Stimulated activated CD4-positive, alpha-beta T cell treated with anti-CD3 and anti-CD28 coated beads, TNF-alpha, amount 100 ng/mL, for 24 hours (primary cell): Measurements from ENCODE around the gene SIX1.

ENCODE experiments used
- DNase-seq, 3 experiments: peaks; one replicate each; pipeline ENCODE4 v3.0.0-alpha.2; 2020; ENCODE audit warnings: low read depth in 3 of 3

SIX1 gene

DNA sequence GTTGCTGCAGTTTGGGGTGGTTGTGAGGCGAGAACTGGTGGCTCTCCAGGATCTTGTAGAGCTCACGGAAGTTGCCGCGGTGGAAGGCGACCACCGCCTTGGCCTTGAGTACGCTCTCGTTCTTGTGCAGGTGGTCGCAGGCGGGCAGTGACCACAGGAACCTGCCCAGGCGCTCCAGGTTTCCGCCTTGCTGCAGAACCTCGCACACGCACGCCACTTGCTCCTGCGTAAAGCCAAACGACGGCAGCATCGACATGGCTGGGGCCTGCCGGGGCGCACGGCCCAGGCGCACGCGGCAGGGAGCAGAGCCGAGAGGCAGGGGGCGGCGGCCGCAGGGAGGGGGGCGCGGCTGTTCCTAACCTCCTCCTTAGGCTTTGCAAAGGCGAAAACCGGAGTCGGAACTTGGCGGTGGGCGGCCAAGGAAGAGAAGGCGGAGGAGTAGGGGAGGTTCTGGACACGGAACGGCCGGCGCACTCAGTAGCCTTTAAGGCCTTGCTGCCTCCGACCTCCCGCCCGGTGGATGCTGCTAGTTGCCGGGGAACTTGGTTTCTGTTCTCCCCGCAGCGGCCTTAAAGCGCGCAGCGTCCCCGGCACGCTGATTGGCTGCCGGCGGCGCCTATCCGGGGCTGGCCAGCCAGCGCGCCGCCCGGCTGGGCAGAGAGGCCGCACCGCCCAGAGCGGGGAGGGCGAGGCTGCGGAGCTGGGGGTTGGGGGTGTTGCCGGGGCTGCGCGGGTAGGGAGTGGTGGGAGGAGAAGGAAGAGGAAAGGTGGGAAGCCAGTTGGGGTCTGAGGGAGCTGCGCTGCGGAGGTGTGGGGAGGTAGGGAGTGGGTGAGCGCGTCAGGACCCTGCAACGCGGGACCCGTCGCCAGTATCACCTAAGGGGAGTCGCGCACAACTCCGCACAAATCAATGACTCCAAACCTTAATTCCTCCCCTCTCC lies at the start of gene SIX1:
SIX1 (minus strand) TSS at position 544 of the 941 bp plus-strand sequence; CDS start at position 256, 288 bp downstream.
- no peak for DNase-seq

DNA sequence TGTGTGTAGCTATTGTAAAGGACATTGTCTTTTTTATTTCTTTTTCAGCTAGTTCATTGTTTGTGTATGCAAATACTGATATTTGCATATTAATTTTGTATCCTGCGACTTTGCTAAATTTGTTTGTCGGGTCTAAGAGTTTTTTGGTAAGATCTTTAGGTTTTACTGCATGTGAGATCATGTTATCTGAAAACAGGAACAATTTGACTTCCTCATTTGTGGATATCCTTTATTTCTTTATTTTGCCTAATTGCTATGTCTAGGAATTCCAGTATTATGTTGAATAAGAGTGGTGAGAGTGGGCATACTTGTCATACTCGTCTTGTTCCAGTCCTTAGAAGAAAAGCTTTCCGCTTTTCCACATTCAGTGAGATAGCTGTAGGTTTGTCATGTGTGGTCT lies 46.0 kb upstream of the SIX1 start:
- no peak for DNase-seq

DNA sequence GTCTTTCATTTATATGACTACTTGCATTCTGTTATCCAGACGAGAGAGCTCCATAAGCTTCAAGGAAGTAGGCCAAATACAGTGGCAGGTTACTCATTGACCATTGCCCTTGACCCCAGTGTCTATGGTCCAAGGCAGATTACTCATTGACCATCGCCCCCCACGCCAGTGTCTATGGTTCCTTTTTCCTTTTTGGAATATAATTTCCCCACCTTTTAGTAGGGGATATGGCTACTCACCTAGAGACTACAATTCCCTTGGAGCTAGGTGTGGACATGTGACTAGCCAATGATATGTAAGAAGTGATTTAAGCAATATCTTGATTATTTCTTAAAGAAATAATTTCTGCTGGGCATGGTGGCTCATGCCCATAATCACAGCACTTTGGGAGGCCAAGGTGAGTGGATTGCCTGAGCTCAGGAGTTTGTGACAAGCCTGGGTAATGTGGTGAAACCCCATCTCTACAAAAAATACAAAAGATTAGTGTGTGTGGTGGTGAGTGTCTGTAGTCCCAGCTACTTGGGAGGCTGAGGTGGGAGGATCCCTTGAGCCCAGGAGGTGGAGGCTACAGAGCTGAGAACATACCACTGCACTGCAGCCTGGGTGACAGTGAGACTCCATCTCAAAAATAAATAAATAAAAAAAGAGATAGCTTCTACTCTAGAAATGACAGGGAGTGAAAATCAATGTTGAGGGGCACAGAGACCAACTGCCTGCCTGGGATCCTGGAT lies 42.3 kb upstream of the SIX1 start:
- DNase-seq = no peak

DNA sequence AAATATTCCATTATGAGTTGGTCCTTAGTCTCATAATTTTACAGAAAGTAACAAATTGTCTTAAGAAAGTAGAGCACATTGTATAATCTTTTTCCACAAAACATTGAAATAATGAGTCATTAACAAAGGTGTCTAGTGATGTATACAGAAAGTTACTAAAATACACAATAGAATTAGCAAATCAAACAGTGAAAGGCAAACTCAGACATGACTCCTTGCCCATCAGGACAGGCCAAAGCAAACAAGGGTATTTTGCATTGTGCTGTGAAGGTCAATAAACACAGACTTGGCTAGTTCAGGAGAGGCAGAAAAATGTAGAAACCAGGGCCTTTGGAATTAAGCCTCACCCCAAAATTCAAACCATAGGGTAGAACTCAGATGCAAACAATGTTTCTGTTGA lies 37.6 kb upstream of the SIX1 start:
- no peak for DNase-seq

DNA sequence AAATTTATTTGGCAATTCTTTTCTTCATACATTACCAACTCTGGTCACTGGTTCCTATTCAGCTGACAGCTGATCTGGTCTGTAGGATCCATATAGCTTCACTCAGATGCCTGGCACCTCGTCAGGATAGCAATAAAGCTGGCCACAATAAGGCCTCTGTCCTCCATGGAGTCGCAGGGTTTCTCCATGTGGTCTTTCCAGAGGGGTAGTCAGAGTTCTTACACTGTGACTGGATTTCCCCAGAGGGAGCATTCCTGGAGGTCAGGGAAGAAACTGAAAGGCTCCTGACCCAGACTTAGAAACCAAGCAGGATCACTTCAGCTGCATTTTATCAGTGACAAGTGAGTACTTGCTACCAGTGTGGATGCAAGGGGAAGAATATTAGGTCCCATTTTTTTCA lies 34.9 kb upstream of the SIX1 start:
- no peak for DNase-seq

DNA sequence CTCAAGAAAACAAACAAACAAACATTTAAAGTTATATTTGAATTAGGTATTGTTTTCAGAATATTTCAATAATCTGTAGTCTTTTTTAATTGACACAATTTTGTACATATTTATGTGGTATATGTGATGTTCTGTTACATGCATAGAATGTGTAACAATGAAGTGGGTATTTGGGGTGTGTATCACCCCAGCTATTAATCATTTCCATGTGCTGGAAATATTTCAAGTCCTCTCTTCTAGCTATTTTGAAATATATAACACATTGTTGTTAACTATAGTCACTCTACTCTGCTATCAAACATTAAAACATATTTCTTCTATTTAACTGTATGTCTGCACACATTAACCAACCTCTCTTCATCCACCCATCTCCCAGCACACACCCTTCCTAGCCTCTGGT lies 32.0 kb upstream of the SIX1 start:
- DNase-seq = no peak

DNA sequence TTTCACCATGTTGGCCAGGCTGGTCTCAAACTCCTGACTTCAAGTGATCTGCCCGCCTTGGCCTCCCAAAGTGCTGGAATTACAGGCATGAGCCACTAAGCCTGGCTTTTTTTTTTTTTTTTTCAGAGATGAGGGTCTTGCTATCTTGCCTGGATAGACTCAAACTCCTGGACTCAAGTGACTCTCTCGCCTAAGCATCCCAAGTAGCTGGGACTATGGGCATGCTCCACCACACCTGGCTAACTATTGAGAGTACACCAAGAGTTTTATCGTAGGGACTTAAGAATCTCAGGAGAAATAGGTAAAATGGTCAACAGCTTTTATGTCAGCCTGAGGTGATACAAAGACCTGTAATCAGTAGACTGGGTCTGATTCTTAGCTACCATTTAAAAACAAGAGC lies 31.2 kb upstream of the SIX1 start:
- no peak for DNase-seq

DNA sequence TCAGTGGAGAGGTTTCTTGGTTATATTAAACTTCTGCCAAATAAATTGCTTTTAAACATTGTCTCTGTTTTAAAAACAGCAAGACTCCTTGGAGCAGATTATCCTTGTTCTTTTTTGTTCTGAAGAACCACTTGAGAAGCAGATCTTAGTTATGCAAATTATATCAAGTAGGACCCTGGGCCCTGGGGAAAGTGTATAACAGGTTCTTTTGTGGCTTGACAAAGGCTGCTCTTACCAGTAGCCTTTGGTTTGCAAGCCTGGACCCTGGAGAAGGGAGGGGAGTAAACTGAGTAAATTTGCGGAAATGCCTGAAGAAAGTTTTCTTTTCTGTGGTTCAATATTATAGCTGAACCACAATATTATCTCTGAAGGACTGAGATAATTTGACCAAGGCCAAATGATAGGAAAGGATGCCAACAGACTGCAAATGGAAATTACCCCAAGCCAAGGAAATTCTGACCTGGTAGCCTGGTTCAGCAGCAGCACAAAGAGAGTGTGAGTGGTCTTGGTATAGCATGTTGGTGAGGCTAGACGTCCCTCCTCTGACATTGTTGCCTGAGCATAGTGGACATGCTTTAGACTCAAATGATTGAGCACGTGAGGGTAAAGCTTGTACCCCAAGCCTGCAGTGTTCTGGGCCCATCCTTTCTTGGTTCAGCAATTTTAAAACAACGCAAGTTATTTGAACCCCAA lies 30.4 kb upstream of the SIX1 start:
- no peak for DNase-seq

DNA sequence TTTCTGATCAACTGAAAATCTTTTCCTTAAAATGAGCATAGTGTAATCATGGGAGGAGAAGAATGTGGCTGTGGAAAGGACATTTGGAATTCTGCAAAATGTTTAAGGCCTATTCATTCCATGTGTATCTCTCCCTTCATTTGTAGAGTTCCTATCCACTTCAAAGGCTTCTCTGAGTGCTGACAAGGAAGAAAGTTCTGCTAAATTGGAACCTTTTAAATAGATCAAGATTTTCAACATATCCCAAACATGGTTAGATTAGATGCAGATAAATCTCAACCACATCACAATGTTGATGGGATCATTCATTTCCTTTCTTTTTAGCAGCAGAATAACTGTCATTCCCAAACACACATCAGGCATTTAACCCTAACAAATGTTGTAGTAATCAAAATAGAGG lies 28.4 kb upstream of the SIX1 start:
- no peak for DNase-seq

DNA sequence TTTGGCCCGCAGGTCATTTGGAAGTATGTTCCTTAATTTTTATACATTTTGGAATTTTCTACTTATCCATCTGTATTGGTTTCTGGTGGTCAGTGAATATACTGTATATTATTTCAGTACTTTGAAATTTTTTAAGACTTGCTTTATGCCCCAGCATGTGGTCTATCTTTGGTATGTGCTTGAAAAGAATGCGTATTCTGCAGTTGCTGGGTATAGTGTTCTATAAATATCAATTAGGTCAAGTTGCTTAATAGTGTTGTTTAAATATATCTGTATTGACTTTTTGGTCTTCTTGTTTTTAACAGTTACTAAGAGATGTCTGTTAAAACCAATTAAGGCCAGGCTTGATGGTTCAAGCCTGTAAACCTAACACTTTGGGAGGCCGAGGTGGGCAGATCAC lies 21.7 kb upstream of the SIX1 start:
- no peak for DNase-seq

DNA sequence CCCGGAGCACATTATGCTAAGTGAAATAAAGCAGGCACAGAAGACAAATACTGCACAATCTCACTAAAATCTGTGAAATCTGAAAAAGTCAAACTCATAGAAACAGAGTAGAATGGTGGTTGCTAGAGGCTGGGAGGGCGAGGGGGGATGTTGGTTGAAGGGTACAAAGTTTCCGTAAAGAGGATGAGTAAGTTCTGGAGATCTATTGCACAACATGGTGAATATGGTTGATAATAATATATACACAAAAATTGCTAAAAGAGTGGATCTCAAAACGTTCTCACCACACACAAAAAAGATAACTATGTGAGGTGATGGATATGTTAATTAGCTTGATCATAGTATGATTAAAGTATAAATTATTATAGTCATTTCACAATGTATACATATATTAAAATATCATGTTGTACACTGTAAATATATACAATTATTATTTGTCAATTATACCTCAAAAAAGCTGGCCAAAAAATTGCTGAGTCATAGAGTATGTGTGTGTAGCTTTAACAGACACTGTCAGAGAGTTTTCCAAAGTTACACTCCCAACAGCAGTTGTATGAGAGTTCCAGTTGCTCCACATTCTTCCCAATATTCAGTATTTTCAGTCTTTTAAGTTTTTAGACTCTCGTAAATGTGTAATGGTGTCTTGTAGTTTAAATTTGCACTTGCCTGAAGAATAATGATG lies 19.3 kb upstream of the SIX1 start:
- no peak for DNase-seq

DNA sequence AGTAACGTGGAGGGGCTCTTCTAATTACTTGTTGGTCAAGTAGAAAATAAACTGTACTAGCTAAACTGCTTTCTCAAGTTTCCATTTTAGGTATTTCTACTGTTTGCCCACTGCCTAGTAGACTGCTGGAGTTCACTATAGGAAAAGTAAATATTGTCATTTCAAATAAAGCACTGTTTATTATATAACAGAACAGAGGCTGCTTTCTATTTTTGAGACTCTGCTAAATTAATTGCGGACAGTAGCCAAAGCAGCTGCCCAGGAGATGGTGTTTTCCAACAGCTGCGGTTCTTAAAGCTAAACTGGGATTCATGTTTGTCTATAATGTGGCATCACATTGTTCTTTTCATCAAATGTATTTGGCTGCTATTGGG lies 15.9 kb upstream of the SIX1 start:
- DNase-seq = no peak

DNA sequence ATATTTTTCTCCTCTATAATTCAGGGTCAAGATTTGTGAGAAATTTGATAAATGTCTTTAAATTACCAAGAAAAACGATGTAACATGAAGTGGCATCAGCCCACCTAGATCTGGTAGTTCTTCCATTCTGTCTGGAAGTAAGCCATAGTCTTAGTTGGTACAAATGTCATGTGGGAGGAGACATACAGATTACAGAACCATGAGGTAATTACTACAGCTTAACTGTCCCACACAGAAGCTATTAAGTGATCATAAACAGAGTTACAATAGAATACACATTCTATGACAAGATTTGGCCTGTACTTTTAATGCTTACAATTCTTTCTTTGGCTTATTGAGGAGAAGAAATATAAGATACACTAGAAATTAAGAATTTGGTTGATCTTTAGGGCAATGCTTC lies 13.7 kb upstream of the SIX1 start:
- no peak for DNase-seq

DNA sequence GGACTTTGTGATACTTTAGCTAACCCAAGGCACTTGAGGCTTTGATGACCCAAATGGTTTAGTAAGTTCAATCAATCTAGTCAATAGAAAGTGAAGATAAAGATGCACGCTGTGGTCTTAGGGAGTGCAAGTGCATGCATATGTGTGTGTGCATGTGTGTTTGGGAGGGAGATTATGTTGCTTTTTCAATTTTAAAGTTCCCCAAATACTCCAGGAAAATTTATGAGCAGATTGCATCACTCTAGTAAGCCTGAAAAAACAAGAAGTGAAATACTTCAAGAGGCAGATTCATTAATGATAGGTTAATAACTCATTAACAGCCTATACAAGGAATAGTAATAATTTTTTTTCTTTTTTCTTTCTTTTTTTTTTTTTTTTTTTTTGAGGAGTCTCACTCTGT lies 12.4 kb upstream of the SIX1 start:
- DNase-seq = no peak

DNA sequence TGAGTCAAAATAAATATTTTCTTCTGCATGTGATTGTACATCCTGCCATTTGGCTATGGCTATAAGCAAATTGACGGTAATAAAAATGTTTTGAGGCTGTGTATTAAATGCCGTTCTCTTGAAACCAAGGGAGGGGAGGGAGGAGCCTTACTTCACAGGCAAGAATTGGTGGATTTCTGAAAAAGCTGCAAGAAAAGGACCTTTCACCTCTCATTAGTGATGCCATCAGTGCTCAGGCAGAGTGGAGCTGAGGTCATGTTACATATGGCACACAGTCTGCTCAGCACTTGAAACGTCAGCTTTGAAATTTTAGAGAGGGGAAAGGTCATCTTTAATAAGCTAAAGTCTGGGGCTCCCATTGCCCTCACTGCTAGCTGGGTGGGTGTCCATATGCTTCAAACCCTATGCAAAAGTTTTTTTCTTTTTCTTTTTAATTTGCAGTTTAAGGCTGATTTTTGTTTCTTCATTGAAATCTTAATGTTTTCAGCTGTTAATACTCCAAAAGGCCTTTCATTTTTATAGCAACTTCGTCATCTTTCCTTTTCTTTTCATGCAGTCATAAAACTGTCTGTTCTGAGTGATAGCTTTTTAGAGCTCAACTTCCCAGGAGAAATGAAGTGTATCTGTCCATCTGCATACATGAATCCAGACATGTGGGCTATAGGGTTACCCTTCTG lies 9.8 kb upstream of the SIX1 start:
- no peak for DNase-seq

DNA sequence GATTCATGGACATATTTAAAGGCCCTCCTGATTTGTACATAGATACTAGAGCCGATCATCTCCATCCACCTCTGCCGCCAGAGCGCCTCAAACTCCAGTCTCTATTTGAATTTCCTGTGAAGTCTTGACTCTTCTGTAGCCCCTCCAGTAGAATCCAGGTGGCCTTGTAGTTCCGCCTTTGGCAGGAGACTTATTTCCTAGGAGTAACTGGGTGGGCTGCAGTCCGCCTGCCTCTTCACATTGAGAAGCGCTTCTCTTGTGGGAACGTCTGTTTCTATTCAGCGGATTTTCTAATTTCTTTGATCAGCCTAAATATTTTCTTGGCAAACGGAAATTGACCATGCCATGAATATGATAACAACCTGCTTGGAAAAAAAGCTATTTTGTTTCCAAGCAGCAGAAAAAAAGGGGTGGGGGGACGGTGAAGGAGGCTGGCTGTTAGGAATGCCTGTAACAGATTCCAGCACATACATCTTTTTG lies 9.0 kb upstream of the SIX1 start:
- no peak for DNase-seq

DNA sequence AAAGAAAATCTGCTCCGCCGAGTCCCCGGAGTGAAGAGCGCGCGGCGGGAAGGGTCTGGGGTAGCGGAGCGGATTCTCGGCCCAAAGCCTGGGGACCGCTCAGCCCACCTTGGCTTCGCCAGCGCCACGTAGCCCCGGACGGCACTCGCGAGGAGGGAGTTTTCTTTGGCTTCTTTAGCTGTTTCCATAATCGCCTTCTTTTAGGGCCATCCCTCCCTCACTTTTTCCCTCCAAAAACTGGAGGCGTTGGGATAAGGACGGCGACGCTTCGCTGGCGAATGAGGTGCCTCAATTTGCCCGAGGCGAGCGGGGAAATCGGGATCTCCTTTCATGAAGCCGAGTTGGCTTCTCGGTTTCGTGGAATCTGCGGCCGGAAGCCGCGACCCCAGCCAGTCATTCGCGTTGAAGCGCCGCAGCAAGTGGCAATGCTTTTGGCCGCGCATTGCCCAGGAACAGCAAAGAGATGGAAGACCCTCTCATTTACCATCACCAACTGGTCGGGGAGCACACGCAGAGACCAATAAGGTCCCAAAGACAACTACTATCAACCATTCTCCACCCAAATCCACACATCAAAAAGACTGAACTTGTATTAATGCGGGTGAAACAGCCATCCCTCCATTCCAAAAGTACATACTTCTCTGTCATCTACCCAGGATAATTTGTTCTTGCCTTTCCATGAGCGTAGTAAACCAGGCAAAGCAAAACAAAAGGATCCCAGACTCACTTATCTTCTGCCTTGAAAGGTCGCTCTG lies 8.4 kb upstream of the SIX1 start:
- no peak for DNase-seq

DNA sequence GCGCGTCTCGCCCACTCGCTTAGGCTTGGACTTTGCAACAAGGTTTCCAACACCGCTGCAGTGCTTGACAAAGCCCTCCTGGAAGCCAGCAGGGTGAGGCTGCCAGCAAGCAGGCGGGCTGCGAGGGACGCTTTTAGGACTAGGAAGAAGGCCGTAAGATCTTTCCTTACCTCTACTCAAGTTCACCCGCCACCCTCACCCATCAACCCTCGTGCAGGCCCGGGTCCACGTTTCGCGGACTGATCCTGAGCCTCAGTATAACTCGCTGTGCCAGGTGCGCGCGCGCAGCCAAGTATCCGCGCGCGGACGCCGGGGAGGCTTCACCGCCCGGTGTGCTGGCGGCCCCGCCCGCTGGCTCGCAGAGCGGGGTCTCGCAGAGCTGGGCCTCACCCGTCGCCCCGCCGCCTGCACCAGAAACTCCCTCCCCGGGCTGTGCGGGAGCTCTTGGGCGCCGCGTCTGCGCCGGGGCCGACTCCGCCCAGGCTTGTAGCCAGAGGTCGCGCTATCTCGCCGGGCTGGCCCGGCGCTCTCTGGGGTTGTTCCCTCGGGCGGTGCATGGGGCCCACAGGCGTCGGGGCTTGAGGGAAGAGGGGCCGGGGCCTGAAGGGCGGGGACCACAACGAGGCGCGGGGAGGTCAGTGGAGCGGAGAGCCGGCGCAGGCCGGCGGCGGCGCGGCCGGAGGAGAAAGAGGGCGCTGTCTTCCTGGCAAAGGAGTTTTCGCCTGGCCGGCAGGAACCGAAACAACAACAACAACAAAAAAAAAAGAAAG lies 7.6 kb upstream of the SIX1 start:
- no peak for DNase-seq

DNA sequence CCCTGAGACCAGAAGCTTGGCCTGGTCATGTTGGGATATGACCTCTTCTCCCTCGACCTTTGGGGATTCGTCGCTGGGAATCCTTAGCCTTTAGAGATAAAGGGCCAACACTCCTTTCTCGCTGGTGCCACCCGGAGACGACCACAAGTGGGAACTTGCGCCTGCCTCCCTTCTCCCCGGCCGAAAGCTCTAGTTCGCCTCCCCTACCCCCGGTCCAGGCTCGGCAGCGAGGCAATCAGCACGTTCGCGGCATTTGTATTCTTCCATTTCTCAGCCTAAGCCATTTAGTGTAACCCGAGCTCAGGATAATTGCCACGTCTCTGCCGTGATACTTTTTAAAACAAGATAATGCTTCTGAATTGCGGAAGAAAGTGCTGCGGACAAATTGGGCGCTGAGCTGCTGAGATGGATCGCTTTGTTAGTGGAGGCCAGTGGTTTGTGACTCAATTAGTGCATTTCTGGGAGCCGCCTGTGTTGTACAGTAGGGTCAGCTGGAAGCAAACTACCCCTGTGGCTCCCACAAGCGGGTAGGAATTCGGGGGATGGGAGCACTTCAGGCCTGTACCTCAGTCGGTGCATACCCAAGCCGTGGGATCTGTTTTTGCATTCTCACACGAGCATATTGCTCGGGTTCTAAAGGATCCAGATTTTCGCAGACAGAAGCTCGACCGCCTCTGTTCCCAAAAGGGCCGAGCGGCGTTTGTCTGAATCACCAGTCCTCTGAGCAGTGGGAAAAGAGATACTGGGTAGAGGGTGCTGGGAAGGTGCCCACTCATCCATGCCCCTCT lies 6.8 kb upstream of the SIX1 start:
- no peak for DNase-seq
